NT2/D1 (cell line): ENCODE data around the gene PLA2G3.

Experiments
- SUZ12 ChIP-seq: IDR thresholded peaks from 2 replicates; pipeline ENCODE4 v1.6.1; 2011; ENCODE audit not compliant: insufficient read length, insufficient read depth; ENCODE audit errors: extremely low read depth
- YY1 ChIP-seq: IDR thresholded peaks from 2 replicates; pipeline ENCODE4 v1.6.1; 2011; ENCODE audit not compliant: insufficient read length, insufficient read depth
- ZNF274 ChIP-seq: IDR thresholded peaks from 2 replicates; pipeline ENCODE4 v1.6.1; 2011; ENCODE audit warnings: mild to moderate bottlenecking, low read depth, low read length

DNA sequence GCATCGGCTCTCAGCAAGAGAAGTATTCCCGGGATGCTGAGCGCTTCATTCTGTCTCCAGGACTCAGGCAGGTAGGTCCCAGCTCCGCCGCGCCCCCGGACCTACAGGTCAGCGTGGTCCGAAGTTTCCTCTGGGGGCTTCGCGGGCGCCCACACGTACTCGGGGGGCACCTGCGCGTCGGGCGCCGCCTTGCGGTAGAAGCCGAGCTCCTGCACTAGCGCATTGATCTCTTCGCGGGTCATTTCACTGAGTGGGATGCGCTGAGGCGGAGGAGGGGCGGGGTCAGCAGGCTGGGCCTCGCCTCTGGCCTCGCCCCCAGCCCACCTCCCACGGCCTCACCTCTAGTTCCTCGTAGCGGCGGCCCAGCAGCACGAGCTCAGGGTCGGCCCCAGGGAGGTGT lies 35.4 kb downstream of the PLA2G3 start:
- TF ChIP-seq SUZ12 (no peak), ZNF274 (no peak), YY1 (no peak)
